Smooth muscle cell of the umbilical artery (primary cell): ENCODE data around the gene ZDHHC5. TPM values are rescaled to one million over a fixed set of nuclear protein-coding genes. Genes with fewer than 3 reads are reported as not detected.

Experiments
- total RNA-seq: library from RNA; depleted of rRNA; stranded (reverse); fragments of >200 nt; gene quantifications from 2 replicates; pipeline ENCODE4 v1.2.3, GENCODE V29; 2014

ZDHHC5 gene, protein sequence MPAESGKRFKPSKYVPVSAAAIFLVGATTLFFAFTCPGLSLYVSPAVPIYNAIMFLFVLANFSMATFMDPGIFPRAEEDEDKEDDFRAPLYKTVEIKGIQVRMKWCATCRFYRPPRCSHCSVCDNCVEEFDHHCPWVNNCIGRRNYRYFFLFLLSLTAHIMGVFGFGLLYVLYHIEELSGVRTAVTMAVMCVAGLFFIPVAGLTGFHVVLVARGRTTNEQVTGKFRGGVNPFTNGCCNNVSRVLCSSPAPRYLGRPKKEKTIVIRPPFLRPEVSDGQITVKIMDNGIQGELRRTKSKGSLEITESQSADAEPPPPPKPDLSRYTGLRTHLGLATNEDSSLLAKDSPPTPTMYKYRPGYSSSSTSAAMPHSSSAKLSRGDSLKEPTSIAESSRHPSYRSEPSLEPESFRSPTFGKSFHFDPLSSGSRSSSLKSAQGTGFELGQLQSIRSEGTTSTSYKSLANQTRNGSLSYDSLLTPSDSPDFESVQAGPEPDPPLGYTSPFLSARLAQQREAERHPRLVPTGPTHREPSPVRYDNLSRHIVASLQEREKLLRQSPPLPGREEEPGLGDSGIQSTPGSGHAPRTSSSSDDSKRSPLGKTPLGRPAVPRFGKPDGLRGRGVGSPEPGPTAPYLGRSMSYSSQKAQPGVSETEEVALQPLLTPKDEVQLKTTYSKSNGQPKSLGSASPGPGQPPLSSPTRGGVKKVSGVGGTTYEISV
- total RNA-seq: 34.7 and 50.5 TPM in 2 replicates

DNA sequence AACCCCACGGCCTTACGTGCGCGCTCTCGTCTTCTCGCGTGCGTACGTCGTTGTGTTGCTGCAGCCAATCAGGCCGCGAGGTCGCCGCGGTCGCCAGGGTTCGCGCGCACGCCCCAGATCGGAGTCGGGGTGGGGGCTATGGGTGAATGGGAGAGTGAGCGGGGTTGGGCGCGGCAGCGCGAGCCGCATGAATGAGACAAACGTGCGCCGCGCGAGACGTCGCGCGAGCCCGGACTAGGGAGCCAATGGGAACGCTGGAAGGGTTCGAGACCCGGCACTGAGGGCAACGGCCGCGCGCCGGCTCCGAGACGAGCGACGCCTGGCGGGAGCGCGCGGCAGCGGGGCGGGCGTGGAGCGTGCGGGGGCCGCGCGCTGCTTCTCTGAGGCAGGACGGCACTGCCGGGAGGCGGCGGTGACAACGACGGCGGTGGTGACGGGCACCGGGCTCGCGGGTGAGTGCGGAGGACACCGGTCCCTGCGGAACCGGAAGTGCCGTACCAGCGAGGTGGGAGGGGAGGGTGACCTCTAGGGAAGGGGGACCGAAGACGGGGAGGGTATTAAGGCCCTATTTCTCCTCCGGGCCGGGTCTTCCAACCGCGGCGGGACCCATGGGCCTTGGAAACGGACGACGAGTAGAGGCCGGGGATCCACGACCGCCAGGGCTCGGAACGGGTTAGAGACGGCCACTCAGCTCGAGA, at the start of gene ZDHHC5:
Gene ZDHHC5 (plus strand): TSS at position 379 of the 698 bp plus-strand sequence. CDS start 4,977 bp downstream, outside the sequence.

DNA sequence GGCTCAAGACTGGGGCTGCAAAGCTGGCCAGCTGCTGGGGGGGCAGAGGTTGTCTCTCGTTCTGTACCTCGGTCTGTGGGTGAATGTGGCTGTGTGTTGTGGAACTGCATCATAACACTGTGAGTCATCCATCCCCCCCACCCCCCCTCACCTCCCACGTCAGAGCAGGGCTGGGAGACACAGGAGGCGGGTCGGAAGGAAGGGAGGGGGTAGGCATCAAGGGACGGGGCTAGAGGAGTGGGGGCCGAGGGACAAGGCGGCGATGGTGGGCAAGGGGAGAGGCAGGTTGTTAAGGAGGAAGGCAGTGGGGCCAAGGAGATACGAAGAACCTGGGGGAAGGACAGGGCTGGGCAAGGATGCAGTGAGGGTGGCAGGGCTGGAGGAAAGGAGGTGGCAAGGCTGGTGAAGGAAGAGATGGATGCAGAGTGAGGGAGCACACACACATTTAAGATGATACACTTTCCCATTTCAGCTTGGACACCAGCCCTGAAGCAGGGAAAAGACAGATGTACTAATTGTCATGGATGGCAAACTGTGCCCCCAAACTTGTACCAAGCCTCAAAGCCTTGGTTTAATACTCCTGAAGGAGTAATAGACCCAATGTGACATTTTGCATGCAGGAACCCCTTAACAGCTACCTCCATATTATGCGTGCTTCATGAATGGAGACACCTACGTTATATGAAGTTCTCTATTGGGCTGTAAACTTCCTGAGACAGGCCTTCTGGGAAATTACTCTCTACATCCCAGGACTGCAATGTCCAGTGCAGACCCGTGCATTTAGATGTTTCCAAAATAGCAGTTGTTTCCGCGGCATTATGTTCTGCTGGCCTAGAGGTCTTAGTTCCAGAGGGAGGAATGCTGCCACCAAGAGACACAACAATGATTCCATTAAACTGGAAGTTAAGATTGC, 17.8 kb upstream of the ZDHHC5 start, which contains the start of gene YPEL4:
Gene YPEL4 (minus strand): TSS at position 87 of the 913 bp plus-strand sequence. CDS start 2,805 bp downstream, outside the sequence.

DNA sequence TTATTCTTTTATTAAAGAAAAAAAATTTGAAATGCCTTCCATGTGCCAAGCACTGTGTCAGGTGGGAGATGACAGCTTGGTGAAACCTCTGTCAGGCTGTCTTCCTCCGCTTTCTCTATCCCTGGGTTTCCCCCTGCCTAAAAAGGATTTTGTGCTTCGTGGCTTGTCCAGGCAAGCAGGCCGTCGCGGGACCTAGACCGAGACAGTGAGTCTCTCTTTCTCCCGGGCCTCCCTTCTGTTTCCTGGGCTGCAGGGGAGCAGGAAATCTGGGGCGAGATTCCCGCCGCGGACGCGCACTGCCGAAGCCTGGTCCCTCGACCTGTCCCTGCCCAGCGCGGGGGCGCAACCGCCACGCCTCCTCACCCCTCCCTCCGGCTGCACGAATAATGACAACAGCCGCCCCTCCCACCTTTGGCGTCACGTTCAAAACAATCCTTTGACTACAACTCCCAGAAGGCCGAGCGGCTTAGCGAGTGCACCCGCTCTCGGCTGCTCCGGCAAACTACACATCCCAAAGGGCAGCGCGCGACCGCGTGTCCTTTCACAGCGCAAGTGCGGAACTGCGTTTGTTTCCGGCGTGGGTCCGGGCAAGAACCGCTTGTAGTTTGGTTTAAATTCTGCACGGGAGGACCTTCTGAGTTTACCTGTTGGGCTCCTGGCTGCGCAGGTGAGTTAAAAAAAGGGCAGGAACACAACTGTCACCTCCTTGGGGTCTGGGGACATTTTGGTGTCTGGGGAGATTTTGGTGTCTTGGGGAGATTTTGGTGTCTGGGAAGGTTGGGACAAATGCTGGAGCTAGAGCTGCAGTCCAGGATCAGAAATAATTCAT, 10.5 kb upstream of the ZDHHC5 start, which contains the start of gene CLP1:
Gene CLP1 (plus strand): TSS at position 569 of the 829 bp plus-strand sequence. CDS start 1,715 bp downstream, outside the sequence.

DNA sequence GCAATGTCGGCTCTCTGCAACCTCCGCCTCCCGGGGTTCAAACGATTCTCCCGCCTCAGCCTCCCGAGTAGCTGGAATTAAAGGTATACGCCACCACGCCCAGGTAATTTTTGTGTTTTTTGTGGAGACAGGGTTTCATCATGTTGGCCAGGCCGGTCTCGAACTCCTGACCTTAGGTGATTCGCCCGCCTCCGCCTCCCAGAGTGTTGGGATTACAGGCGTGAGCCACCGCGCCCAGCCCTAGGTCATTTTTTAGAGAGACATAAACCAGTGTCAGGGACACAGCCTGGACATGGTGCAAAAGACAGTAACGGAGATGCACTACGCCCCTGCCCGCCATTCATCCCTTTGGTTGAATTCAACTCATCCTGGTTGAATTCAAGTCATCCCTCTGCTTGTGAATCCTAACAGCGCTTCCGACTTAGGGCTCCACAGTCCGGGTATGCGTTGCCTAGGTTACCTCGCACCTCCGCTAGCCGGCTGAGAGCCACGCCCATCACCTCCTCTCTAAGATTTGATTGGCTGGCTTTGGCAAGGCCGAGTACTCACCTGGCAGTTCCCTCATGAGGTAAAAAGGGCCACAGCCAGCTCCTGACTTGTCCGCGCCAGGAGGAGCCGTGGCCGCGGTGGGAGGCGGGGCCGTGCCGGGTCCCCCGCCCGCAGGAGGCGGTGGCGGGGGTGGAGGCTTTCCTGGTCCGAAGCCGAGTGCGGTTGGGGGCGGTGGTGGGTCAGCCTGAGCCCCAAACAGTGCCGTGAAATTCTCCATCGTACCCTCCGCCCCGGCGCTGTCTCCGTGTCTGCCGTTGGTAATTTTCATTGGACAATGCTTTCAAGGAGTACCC, 43.7 kb downstream of the ZDHHC5 start, which contains the start of gene MED19:
Gene MED19 (minus strand): TSS at position 802 of the 842 bp plus-strand sequence. CDS start 36 bp downstream, at position 766.

DNA sequence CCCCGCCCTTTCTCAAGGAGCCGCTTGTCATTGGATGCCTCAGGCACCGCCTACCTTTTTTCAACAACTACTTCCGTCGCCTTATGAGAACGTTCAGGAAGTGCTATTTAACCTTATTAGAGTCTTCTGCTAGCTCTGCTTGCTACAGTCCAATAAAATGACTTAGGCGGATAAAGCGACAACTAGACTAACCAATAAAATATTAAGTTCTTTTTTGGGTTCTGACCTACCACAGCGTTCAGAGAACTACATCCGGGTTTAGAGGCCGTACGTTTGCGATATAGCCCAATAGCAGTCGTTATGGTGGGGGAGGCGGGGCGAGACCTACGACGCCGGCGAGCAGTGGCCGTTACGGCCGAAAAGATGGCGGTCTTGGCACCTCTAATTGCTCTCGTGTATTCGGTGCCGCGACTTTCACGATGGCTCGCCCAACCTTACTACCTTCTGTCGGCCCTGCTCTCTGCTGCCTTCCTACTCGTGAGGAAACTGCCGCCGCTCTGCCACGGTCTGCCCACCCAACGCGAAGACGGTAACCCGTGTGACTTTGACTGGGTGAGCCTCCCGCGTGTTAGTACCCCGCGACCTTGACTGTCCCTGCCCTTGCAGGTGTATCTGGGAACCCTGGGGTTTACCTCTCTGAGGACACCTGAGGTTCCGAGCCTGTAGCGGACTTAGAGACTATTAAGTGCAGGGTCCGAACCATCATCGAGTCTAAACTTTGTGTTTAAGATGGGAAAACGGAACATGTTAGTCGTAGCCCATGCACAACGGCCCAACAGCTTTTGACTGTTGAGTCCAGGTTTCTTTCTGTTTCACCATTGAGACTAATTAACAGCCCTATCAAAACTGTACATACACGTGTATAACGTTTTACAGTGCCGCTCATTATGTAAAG, 44.6 kb downstream of the ZDHHC5 start, which contains the start of gene TMX2:
Gene TMX2 (plus strand): TSS at position 338 of the 895 bp plus-strand sequence. CDS start 26 bp downstream, at position 364.

DNA sequence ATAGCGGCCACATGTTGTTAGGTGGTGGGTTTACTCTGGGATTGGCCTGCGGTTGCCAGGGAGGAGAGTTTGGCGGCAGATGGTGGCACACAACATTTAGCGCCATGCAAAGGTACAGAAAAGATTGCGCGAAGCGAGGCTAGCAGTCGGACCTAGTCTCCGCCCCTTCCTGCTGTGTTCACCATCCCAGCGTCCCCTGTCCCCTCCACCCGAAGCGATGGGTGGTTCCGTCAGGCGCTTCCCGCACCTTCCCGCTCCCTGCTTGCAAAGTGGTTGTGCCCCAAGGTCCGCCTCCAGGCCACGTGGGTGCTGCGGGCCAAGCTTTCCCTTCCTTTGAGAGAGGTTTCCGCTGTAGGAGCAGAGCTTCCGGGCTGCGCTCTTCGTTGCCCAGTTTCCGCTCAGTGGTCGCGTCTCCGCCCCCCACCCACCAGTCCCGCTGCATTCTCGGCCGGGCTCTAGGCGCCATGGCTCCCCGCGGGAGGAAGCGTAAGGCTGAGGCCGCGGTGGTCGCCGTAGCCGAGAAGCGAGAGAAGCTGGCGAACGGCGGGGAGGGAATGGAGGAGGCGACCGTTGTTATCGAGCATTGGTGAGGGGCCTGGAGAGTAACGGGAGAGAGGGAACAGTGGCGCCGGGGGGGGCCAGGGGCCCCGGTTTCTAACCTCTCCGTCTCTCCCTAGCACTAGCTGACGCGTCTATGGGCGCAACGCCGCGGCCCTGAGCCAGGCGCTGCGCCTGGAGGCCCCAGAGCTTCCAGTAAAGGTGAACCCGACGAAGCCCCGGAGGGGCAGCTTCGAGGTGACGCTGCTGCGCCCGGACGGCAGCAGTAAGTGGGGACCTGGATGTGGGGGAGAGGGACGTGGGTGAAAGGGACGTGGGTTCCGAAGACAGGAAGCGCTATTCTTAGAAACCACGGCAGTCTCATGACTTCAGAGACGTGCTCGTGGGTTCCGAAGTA, 73.5 kb downstream of the ZDHHC5 start, which contains the start of gene SELENOH:
Gene SELENOH (plus strand): TSS at position 360 of the 955 bp plus-strand sequence. CDS start 105 bp downstream, at position 465.

Other genes with a start within 250 kb of the ZDHHC5 start
- 38.6 and 49.6 TPM in 2 replicates for gene SLC43A3, start 241.0 kb upstream of the ZDHHC5 start, total RNA-seq
- 0.05 TPM in 1 of 2 replicates, not detected in the other for gene RTN4RL2, start 207.6 kb upstream of the ZDHHC5 start, total RNA-seq
- gene SLC43A1, start 152.4 kb upstream of the ZDHHC5 start, total RNA-seq: 12.5 and 17.8 TPM in 2 replicates
- gene TIMM10, start 137.4 kb upstream of the ZDHHC5 start, total RNA-seq: 14.1 and 22.6 TPM in 2 replicates
- not detected in 2 replicates for gene SMTNL1, start 130.5 kb upstream of the ZDHHC5 start, total RNA-seq
- gene UBE2L6, start 100.4 kb upstream of the ZDHHC5 start, total RNA-seq: 31.2 and 33.7 TPM in 2 replicates
- 4.5 and 7.9 TPM in 2 replicates for gene SERPING1, start 70.4 kb upstream of the ZDHHC5 start, total RNA-seq
- gene YPEL4, start 18.2 kb upstream of the ZDHHC5 start, total RNA-seq: 0.23 and 0.89 TPM in 2 replicates
- 17.7 and 19.0 TPM in 2 replicates for gene CLP1, start 10.4 kb upstream of the ZDHHC5 start, total RNA-seq
- gene MED19, start 44.1 kb downstream of the ZDHHC5 start, total RNA-seq: 11.9 TPM in 2 replicates
- gene TMX2, start 44.5 kb downstream of the ZDHHC5 start, total RNA-seq: 48.4 and 55.8 TPM in 2 replicates
- 50.6 and 113 TPM in 2 replicates for gene SELENOH, start 73.4 kb downstream of the ZDHHC5 start, total RNA-seq
- gene BTBD18, start 83.7 kb downstream of the ZDHHC5 start, total RNA-seq: not detected in 2 replicates
- 107 and 156 TPM in 2 replicates for gene CTNND1, start 93.7 kb downstream of the ZDHHC5 start, total RNA-seq